GM18519 (cell line): ENCODE data around the gene CD6.

Experiments used
- ATAC-seq: cut with Tn5 transposase; IDR thresholded peaks from one replicate; pipeline ENCODE4 v1.9.1; 2021; ENCODE audit warnings: mild to moderate bottlenecking, moderate library complexity; ENCODE audit not compliant: unreplicated experiment, low FRiP score

The CD6 gene

GRCh38 chr11:60982184-60982583 is 10.7 kb downstream of the CD6 start:
- ATAC-seq: no peak

GRCh38 chr11:60984149-60984548 is 12.7 kb downstream of the CD6 start:
- ATAC-seq: no peak

GRCh38 chr11:60984636-60985035 is 13.2 kb downstream of the CD6 start:
- no peak for ATAC-seq

- no peak for ATAC-seq
Measured at GRCh38 chr11:60985501-60985900, 14.0 kb downstream of the CD6 start.

GRCh38 chr11:60985991-60986915 is 14.8 kb downstream of the CD6 start:
- no peak for ATAC-seq

- ATAC-seq: no peak
Measured at GRCh38 chr11:60987577-60988277, 16.2 kb downstream of the CD6 start.

- ATAC-seq: no peak
Measured at GRCh38 chr11:60988658-60989057, 17.2 kb downstream of the CD6 start.

- ATAC-seq: no peak
Measured at GRCh38 chr11:60989093-60989650, 17.7 kb downstream of the CD6 start.

GRCh38 chr11:60991457-60991856 is 20.0 kb downstream of the CD6 start:
- no peak for ATAC-seq

- no peak for ATAC-seq
Measured at GRCh38 chr11:60992842-60993409, 21.4 kb downstream of the CD6 start.

- ATAC-seq: no peak
Measured at GRCh38 chr11:60993615-60994014, 22.1 kb downstream of the CD6 start.

GRCh38 chr11:60994541-60995080 is 23.1 kb downstream of the CD6 start:
- ATAC-seq: no peak

GRCh38 chr11:60995798-60996197 is 24.3 kb downstream of the CD6 start:
- ATAC-seq: no peak

- no peak for ATAC-seq
Measured at GRCh38 chr11:60996381-60997138, 25.1 kb downstream of the CD6 start.

GRCh38 chr11:61000426-61000825 is 28.9 kb downstream of the CD6 start:
- no peak for ATAC-seq

- no peak for ATAC-seq
Measured at GRCh38 chr11:61001931-61002330, 30.5 kb downstream of the CD6 start.

- no peak for ATAC-seq
Measured at GRCh38 chr11:61002598-61002997, 31.1 kb downstream of the CD6 start.

GRCh38 chr11:61004180-61004611 is 32.7 kb downstream of the CD6 start:
- ATAC-seq: no peak

- ATAC-seq: no peak
Measured at GRCh38 chr11:61004761-61005181, 33.3 kb downstream of the CD6 start.

GRCh38 chr11:61007383-61007955 is 36.0 kb downstream of the CD6 start:
- ATAC-seq: no peak
